PC-3 (cell line): Measurements from ENCODE around the gene SNRPD1. TPM values are rescaled to one million over a fixed set of nuclear protein-coding genes. Genes with fewer than 3 reads are reported as not detected.

Source experiments
- ATAC-seq: fragments of 200-7000 bp; cut with Tn5 transposase; 2 replicates; pipeline ENCODE4 v1.9.1; 2020; ENCODE audit warnings: mild to moderate bottlenecking, moderate library complexity
- BruUV-seq: library from RNA; stranded (reverse); fragments of 400-500 nt; replicated peaks from 2 replicates; lab custom pipeline; 2021; lab: Mats Ljungman, UMichigan
- CTCF ChIA-PET: fragments of 300-600 bp; sonication (Branson Sonifier 250); formaldehyde crosslinking; loops from one replicate; lab custom pipeline; 2022; ENCODE audit warnings: antibody characterized with exemption; lab: Charles Lee
- POLR2A ChIA-PET: fragments of 300-600 bp; sonication (Branson Sonifier 250); formaldehyde crosslinking; loops from one replicate; lab custom pipeline; 2022; ENCODE audit warnings: antibody characterized with exemption; ENCODE audit not compliant: unreplicated experiment; lab: Charles Lee
- DNase-seq: peaks from one replicate; pipeline ENCODE4 v3.0.0-alpha.2; 2015
- H2AFZ ChIP-seq: fragments of 300-600 bp; sonication (generic); 2 replicates; pipeline ENCODE4 v1.6.0; 2016; ENCODE audit warnings: antibody characterized with exemption, low read length
- H3F3A ChIP-seq: fragments of 300-600 bp; sonication (generic); one replicate; pipeline ENCODE4 v1.6.0; 2017; ENCODE audit warnings: antibody characterized with exemption, low read length, control low read depth, mild to moderate bottlenecking; ENCODE audit not compliant: unreplicated experiment
- H3K27ac ChIP-seq: fragments of 300-600 bp; sonication (generic); 2 replicates; pipeline ENCODE4 v1.5.1; 2016; ENCODE audit warnings: mild to moderate bottlenecking, low read length
- H3K27me3 ChIP-seq: fragments of 300-600 bp; sonication (generic); 2 replicates; pipeline ENCODE4 v1.6.1; 2016; ENCODE audit warnings: low read length, mixed read lengths
- H3K36me3 ChIP-seq: fragments of 300-600 bp; sonication (generic); 2 replicates; pipeline ENCODE4 v1.6.1; 2016; ENCODE audit warnings: low read depth, mixed run types, low read length, mixed read lengths
- H3K4me1 ChIP-seq: fragments of 300-600 bp; sonication (generic); 2 replicates; pipeline ENCODE4 v1.5.1; 2016; ENCODE audit warnings: low read length; ENCODE audit not compliant: insufficient read depth
- H3K4me2 ChIP-seq: fragments of 300-600 bp; sonication (generic); 2 replicates; pipeline ENCODE4 v1.6.0; 2016; ENCODE audit warnings: low read length
- H3K4me3 ChIP-seq: fragments of 300-600 bp; sonication (generic); 2 replicates; pipeline ENCODE4 v1.5.1; 2016; ENCODE audit warnings: mild to moderate bottlenecking, low read length, mixed read lengths
- H3K79me2 ChIP-seq: fragments of 300-600 bp; sonication (generic); 2 replicates; pipeline ENCODE4 v1.6.1; 2017; ENCODE audit warnings: low read length, mixed read lengths
- H3K9ac ChIP-seq: fragments of 300-600 bp; sonication (generic); 2 replicates; pipeline ENCODE4 v1.6.0; 2016; ENCODE audit warnings: mild to moderate bottlenecking, low read length
- H3K9me2 ChIP-seq: fragments of 300-600 bp; sonication (generic); replicated peaks from 2 replicates; pipeline ENCODE4 v1.6.1; 2016; ENCODE audit warnings: mixed run types, low read length, mixed read lengths
- H3K9me3 ChIP-seq: fragments of 300-600 bp; sonication (generic); 2 replicates; pipeline ENCODE4 v1.6.1; 2016; ENCODE audit warnings: low read length, mixed read lengths
- H4K20me1 ChIP-seq: fragments of 300-600 bp; sonication (generic); 2 replicates; pipeline ENCODE4 v1.6.1; 2016; ENCODE audit warnings: low read length, mixed read lengths
- CTCF ChIP-seq: fragments of 300-600 bp; sonication (generic); conservative IDR thresholded peaks from 2 replicates; pipeline ENCODE4 v1.5.1; 2017; ENCODE audit warnings: antibody characterized with exemption, low read depth, mild to moderate bottlenecking, low read length
- EZH2 ChIP-seq: fragments of 300-600 bp; sonication (generic); IDR thresholded peaks from one replicate; pipeline ENCODE4 v1.6.1; 2017; ENCODE audit warnings: antibody characterized with exemption, mild to moderate bottlenecking, low read length; ENCODE audit not compliant: unreplicated experiment
- EZH2phosphoT487 ChIP-seq: fragments of 300-600 bp; sonication (generic); IDR thresholded peaks from 2 replicates; pipeline ENCODE4 v1.6.1; 2018; ENCODE audit warnings: mild to moderate bottlenecking, antibody characterized with exemption, low read length, borderline replicate concordance
- intact Hi-C: fragments of 100-400 bp; cut with micrococcal nuclease; formaldehyde crosslinking; loops from 2 replicates; pipeline ENCODE4 v1.9.0; 2023
- total RNA-seq: library from RNA; depleted of rRNA; stranded (reverse); fragments of >200 nt; gene quantifications from 2 replicates; pipeline ENCODE4 v1.2.3, GENCODE V29; 2014

Gene SNRPD1
- total RNA-seq, 1 experiment from 2014 or later, result 73.2 TPM

GRCh38 chr18:21663578-21663977 is 51.5 kb downstream of the SNRPD1 start:
- Histone ChIP-seq H3K9me3 (no peaks in the 10 kb centered on the region), H3K36me3 (peaks cover 11% of the 10 kb centered on the region; the same call in 1 of the 2 replicates), H4K20me1 (no peaks in the 10 kb centered on the region), H3K9me2 (no peaks in the 10 kb centered on the region), H3K9ac (0 out of 2 replicates have a peak overlapping the region, but pooled peaks have one; percentile 1), H2AFZ (no peak overlapping the region), H3K27ac (peak overlapping the region; percentile 63), H3K79me2 (no peaks in the 10 kb centered on the region; the same call in 1 of the 2 replicates), H3F3A (peaks cover under 1% of the 10 kb centered on the region), H3K4me3 (no peak overlapping the region), H3K4me1 (peaks cover 25% of the 10 kb centered on the region), H3K4me2 (no peak overlapping the region), H3K27me3 (no peaks in the 10 kb centered on the region)
- POLR2A ChIA-PET, result interaction anchor here (0.6 kb wide), 1 partner anchor 9 kb away, joined by 3 read pairs; no protein-coding TSS in a partner anchor
- DNase-seq (no peak), ATAC-seq (no peak)
- no peak for TF ChIP-seq EZH2
- TF ChIP-seq CTCF, result no peak
- TF ChIP-seq EZH2phosphoT487, result no peak
- CTCF ChIA-PET, result no interaction called here
- intact Hi-C loops, result no loop called here
- BruUV-seq, result TSS peak; percentile 12

- Histone ChIP-seq H3K9me2 (no peaks in the 10 kb centered on the region), H3K4me3 (no peak overlapping the region), H3K9ac (0 out of 2 replicates have a peak overlapping the region, but pooled peaks have one; percentile 1), H3K79me2 (no peaks in the 10 kb centered on the region; the same call in 1 of the 2 replicates), H4K20me1 (no peaks in the 10 kb centered on the region), H3K4me1 (peaks cover 30% of the 10 kb centered on the region), H3F3A (peaks cover 5% of the 10 kb centered on the region), H3K27me3 (no peaks in the 10 kb centered on the region), H3K9me3 (no peaks in the 10 kb centered on the region), H3K4me2 (no peak overlapping the region), H3K27ac (peak overlapping the region; percentile 70), H3K36me3 (peaks cover 11% of the 10 kb centered on the region; the same call in 1 of the 2 replicates), H2AFZ (no peak overlapping the region)
- CTCF ChIA-PET, result no interaction called here
- no TSS peak for BruUV-seq
- ATAC-seq (peak; percentile 72), DNase-seq (peak; percentile 70)
- POLR2A ChIA-PET, result interaction anchor here (0.6 kb wide), 1 partner anchor 9 kb away, joined by 3 read pairs; no protein-coding TSS in a partner anchor
- TF ChIP-seq CTCF (no peak), EZH2phosphoT487 (no peak), EZH2 (no peak)
- intact Hi-C loops, result no loop called here
These were observed 52.0 kb downstream of the SNRPD1 start for GRCh38 chr18:21664069-21664468.

GRCh38 chr18:21669736-21670285 is 57.7 kb downstream of the SNRPD1 start:
- no peak overlapping the region for H3K4me3 ChIP-seq
- ChIA-PET CTCF (no interaction called here), POLR2A (interaction anchor here (0.6 kb wide), 3 partner anchors 28 to 65 kb away, joined by 3 to 4 read pairs (median 4); no protein-coding TSS in a partner anchor)
- no peaks in the 10 kb centered on the region for H3K27me3 ChIP-seq
- no peaks in the 10 kb centered on the region for H3K9me3 ChIP-seq
- no peaks in the 10 kb centered on the region for H3K9me2 ChIP-seq
- DNase-seq, result peak; percentile 87
- H3K36me3 ChIP-seq, result 0 out of 2 replicates have a peak, but pooled peaks cover 3% of the 10 kb centered on the region
- H2AFZ ChIP-seq, result peak overlapping the region; percentile 18; the same call in 1 of the 2 replicates
- peak overlapping the region; percentile 72 for H3K9ac ChIP-seq
- peak; percentile 65 for ATAC-seq
- TSS peak; percentile 12 for BruUV-seq
- intact Hi-C loops, result loop anchor here (5.0 kb wide), 1 partner anchor 32 kb away; the partner anchor contains the start of gene ABHD3
- H3K4me1 ChIP-seq, result peaks cover 51% of the 10 kb centered on the region
- H3K27ac ChIP-seq, result peak overlapping the region; percentile 97
- H3F3A ChIP-seq, result peaks cover 10% of the 10 kb centered on the region
- peak overlapping the region; percentile 78 for H3K4me2 ChIP-seq
- H4K20me1 ChIP-seq, result no peaks in the 10 kb centered on the region
- no peak for TF ChIP-seq EZH2phosphoT487
- TF ChIP-seq CTCF, result no peak
- TF ChIP-seq EZH2, result no peak
- H3K79me2 ChIP-seq, result no peaks in the 10 kb centered on the region; the same call in 1 of the 2 replicates
